Adrenal gland (tissue), 12 donors: ENCODE results near the gene RGS3. TPM values are rescaled to one million over a fixed set of nuclear protein-coding genes. Genes with fewer than 3 reads are reported as not detected.

Experiments
- DNase-seq, 7 donors: peaks; one replicate each; pipeline ENCODE4 v3.0.0-alpha.2; 2019 to 2020
- H3K27ac ChIP-seq, 5 donors: fragments of 200-600 bp; sonication (generic) in 4 of 5; 1 replicate in 3 of 5; 2 replicates in 2 of 5; pipeline versions ENCODE4 v1.5.1 to v1.8.0; 2016 to 2020; ENCODE audit warnings: mild to moderate bottlenecking in 1 of 5
- H3K27me3 ChIP-seq: fragments of 200-600 bp; 2 replicates; pipeline ENCODE4 v1.8.0; 2021
- H3K36me3 ChIP-seq, 2 donors: fragments of 200-600 bp; replicated peaks in 1 of 2; 1 replicate in 1 of 2; 2 replicates in 1 of 2; pipeline versions ENCODE4 v1.5.1 to v1.8.0; 2018 to 2022
- H3K4me1 ChIP-seq, 2 donors: fragments of 200-600 bp; replicated peaks in 1 of 2; 1 replicate in 1 of 2; 2 replicates in 1 of 2; pipeline versions ENCODE4 v1.5.1 to v1.8.0; 2018 to 2021
- H3K4me3 ChIP-seq, 4 donors: fragments of 200-600 bp; sonication (generic) in 3 of 4; one replicate each; pipeline ENCODE4 v1.5.1; 2016 to 2018
- H3K9me3 ChIP-seq, 3 donors: fragments of 200-600 bp; sonication (generic) in 1 of 3; replicated peaks in 1 of 3; 1 replicate in 2 of 3; 2 replicates in 1 of 3; pipeline versions ENCODE4 v1.5.1 to v1.8.0; 2016 to 2021
- POLR2A ChIP-seq, 2 donors: fragments of 450-650 bp; IDR thresholded peaks; one replicate each; pipeline ENCODE4 v1.6.1; 2017; ENCODE audit warnings: antibody characterized with exemption in 2 of 2, mild to moderate bottlenecking in 2 of 2, moderate library complexity in 1 of 2
- WGBS, 4 donors: extraction: QIAGEN DNeasy Blood & Tissue Kit in 2 of 4; methylation state at CpG; one replicate each; pipeline versions ENCODE4 v1.1.5 to v1.1.7; 2013 to 2017; 5-methylcytosine and 5-hydroxymethylcytosine counted together
- intact Hi-C, 2 donors: fragments of 100-400 bp; cut with DNase I; formaldehyde crosslinking; loops; one replicate each; pipeline versions ENCODE4 v1.14.1 to v1.15.0; 2022 to 2023
- polyA plus RNA-seq, 3 donors: library from polyadenylated mRNA; stranded (reverse); fragments of 200-250 nt in 2 of 3; fragments of 350-450 nt in 1 of 3; fragmentation: Illumina TruSeq in 1 of 3; extraction: RNeasy Lipid Tissue Mini Kit (QIAGEN cat#74804) in 1 of 3; gene quantifications; one replicate each; pipeline ENCODE4 v1.2.3, GENCODE V29; 2013 to 2014
- total RNA-seq, 9 donors: library from RNA; depleted of rRNA in 4 of 9; stranded (reverse); fragments of >200 nt in 4 of 9; fragments of 120-200 nt in 1 of 9; fragmentation: NEBNext Ultra II Directional in 1 of 9; extraction: Animal tissue kit (Norgen Biotek cat#: 25700) in 1 of 9; gene quantifications; one replicate each; pipeline versions ENCODE4 v1.1.0 to v1.2.4, GENCODE V29; 2013 to 2023
- TF ChIP-seq, protein P1 (sequence below), 6 experiments: fragments of 450-650 bp in 4 of 6; fragments of 200-600 bp in 2 of 6; sonication (generic) in 1 of 6; IDR thresholded peaks; 1 replicate in 5 of 6; 2 replicates in 1 of 6; pipeline versions ENCODE4 v1.5.1 to v1.8.0; 2016 to 2021; ENCODE audit warnings: antibody characterized with exemption in 6 of 6, mild to moderate bottlenecking in 2 of 6, moderate library complexity in 1 of 6
- donor health status: healthy with polysubstance abuse.
- donor health status: Bipolar disorder and iron deficiency.
- donor health status: DM: yes; HTN: yes; CAD: no.
- donor health status: DM: no; HTN: no; CAD: no.
- donor health status: DM: no; HTN: no; CAD: no.
- donor health status: DM: yes; HTN: yes; CAD: no.

Gene RGS3
- total and polyA plus RNA-seq, 12 donors: 34.5 to 126 (median 65.6) TPM

DNA sequence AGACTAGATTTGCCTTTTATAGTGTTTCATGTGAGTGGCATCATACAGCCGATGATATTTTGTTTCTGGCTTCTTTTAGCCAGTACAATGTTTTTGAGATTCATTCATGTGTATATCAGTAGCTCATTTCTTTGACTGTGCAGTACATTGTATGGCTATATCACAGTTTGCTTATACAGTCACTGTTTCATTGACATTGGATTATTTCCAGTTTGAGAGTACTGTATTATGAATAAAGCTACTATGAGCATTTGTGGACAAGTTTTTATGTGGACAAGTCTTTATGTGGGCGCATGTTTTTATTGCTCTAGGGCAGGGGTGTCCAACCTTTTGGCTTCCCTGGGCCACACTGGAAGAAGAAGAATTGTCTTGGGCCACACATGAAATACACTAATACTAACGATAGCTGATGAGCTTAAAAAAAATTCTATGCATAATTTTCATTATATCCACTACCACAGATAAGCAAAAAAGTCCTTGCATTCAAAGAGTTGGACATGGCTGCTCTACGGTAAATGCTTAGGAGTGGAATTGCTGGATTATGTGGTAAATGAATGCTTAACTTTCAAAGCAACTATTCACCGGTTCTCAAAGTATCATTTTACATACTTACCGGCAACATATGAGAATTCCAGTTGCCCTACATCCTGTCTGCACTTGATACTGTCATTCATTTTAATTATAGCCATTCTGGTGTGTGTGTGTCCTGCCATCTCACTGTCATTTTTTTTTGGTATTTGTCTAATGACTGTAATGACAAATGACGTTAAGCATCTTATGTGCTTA lies 177.8 kb downstream of the RGS3 start:
- intact Hi-C loops: no loop called here
- Histone ChIP-seq H3K36me3 (no peaks in the 10 kb centered on the region), H3K27me3 (no peaks in the 10 kb centered on the region), H3K9me3 (no peaks in the 10 kb centered on the region), H3K4me3 (no peak overlapping the region), H3K4me1 (no peaks in the 10 kb centered on the region), H3K27ac (no peak overlapping the region)
- no peak for TF ChIP-seq POLR2A (IDR thresholded peaks at IDR 0.05)
- TF ChIP-seq, protein P1, sequence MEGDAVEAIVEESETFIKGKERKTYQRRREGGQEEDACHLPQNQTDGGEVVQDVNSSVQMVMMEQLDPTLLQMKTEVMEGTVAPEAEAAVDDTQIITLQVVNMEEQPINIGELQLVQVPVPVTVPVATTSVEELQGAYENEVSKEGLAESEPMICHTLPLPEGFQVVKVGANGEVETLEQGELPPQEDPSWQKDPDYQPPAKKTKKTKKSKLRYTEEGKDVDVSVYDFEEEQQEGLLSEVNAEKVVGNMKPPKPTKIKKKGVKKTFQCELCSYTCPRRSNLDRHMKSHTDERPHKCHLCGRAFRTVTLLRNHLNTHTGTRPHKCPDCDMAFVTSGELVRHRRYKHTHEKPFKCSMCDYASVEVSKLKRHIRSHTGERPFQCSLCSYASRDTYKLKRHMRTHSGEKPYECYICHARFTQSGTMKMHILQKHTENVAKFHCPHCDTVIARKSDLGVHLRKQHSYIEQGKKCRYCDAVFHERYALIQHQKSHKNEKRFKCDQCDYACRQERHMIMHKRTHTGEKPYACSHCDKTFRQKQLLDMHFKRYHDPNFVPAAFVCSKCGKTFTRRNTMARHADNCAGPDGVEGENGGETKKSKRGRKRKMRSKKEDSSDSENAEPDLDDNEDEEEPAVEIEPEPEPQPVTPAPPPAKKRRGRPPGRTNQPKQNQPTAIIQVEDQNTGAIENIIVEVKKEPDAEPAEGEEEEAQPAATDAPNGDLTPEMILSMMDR (IDR thresholded peaks at IDR 0.05): no peak
- no peak for DNase-seq
- WGBS, 4 donors: 79 to 87% (median 84%) methylated on average over 7 of the region's 7 CpGs

DNA sequence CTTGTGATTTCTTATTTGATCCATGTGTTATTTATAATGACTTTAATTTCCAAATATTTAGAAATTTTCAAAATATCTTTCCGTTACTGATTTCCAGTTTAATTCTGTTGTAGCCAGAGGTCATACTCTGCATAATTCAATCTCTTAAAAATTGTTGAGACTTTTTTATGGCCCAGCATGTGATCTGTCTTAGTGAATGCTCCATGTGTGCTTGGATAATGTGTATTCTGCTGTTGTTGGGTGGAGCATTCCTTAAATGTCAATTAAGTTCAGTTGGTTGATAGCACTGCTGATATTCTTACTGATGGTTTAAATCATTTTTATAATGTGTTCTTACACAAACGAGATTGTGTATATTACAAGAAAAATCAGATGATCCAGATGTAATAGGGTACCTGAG lies 180.8 kb downstream of the RGS3 start:
- WGBS, 4 donors: 66 to 71% (median 70%) methylated on average over 2 of the region's 2 CpGs
- Histone ChIP-seq H3K27ac (no peak overlapping the region), H3K4me3 (no peak overlapping the region), H3K27me3 (no peaks in the 10 kb centered on the region), H3K36me3 (no peaks in the 10 kb centered on the region), H3K9me3 (no peaks in the 10 kb centered on the region), H3K4me1 (peaks cover 0 to 6% of the 10 kb centered on the region in 2 donors)
- intact Hi-C loops: no loop called here
- DNase-seq: no peak
- TF ChIP-seq, protein P1 (IDR thresholded peaks at IDR 0.05): no peak
- no peak for TF ChIP-seq POLR2A (IDR thresholded peaks at IDR 0.05)

DNA sequence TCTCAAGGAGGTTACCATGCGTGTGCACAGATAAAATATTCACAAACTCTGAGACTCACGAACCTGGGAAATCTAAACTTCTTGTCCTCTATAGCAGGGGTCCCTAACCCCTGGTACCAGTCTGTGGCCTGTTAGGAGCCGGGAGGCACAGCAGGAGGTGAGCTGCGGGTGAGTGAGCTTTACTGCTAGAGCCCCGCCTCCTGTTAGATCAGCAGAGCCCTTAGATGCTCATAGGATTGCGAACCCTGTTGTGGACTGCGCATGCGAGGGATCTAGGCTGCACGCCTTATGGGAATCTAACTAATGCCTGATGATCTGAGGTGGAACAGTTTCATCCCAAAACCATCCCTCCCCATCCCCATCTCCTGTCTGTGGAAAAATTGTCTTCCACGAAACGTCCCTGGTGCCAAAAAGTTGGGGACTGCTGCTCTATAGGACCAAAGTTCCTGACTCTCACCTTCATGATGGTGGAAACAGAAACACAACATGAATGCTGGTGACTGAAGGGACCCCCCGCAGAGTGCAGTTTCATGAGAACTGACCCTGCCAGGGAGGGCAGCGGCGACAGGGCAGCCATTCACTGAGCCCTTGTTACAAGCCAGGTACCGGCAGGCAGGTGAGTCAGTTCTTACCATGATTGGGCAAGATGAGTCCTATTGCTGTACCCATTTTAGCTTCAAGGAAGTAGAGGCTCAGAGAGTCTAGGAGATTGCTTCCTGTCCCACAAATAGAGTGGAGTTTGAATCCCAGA lies 181.9 kb downstream of the RGS3 start:
- no peaks in the 10 kb centered on the region for H3K9me3 ChIP-seq
- 89 to 93% (median 91%) methylated on average over 12 to 15 of the region's 15 CpGs for WGBS, 4 donors
- intact Hi-C loops: no loop called here
- peaks cover 0 to 6% of the 10 kb centered on the region in 2 donors for H3K4me1 ChIP-seq
- H3K4me3 ChIP-seq: no peak overlapping the region
- TF ChIP-seq, protein P1 (IDR thresholded peaks at IDR 0.05): no peak
- H3K27me3 ChIP-seq: no peaks in the 10 kb centered on the region
- no peaks in the 10 kb centered on the region for H3K36me3 ChIP-seq
- no peak overlapping the region for H3K27ac ChIP-seq
- DNase-seq: peak in 1 of 7 donors; percentile 15

DNA sequence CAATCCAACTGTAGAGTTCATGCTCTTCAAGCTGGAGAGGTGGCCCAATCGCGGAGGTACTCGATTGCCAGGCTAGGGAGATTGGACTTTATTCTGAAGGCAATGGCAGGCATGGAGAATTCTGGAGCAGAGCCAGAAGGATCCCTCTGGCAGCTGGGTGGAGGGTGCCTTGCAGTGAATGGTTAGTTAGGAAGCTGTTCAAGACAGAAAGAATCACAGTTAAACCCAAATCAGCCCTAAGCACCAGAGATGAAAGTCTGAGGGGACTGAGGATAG lies 182.4 kb downstream of the RGS3 start:
- intact Hi-C loops: no loop called here
- 84 to 100% (median 94%) methylated on average over 3 of the region's 3 CpGs for WGBS, 4 donors
- Histone ChIP-seq H3K36me3 (no peaks in the 10 kb centered on the region), H3K9me3 (no peaks in the 10 kb centered on the region), H3K27me3 (no peaks in the 10 kb centered on the region), H3K4me3 (no peak overlapping the region), H3K27ac (no peak overlapping the region), H3K4me1 (peaks cover 0 to 6% of the 10 kb centered on the region in 2 donors)
- DNase-seq: peak in 1 of 7 donors; percentile 15
- TF ChIP-seq POLR2A (IDR thresholded peaks at IDR 0.05): no peak
- TF ChIP-seq, protein P1 (IDR thresholded peaks at IDR 0.05): no peak
